Activated CD4-positive, alpha-beta T cell treated with anti-CD3 and anti-CD28 coated beads for 36 hours (primary cell): ENCODE measurements around the gene LRRC37B. TPM values are rescaled to one million over a fixed set of nuclear protein-coding genes. Genes with fewer than 3 reads are reported as not detected.
"Not testable (repeated sequence)": the region's sequence is repeated elsewhere in the genome, so short reads cannot be mapped to it uniquely, and the experiment has no call there.

ENCODE experiments used
- ATAC-seq: fragments of 200-7000 bp; cut with Tn5 transposase; one replicate; pipeline ENCODE4 v1.10.0; 2021; ENCODE audit warnings: mild to moderate bottlenecking, moderate library complexity
- CTCF ChIA-PET: fragments of 350-600 bp; sonication (Branson Sonifier 250); formaldehyde crosslinking; loops from one replicate; lab custom pipeline; 2021; ENCODE audit warnings: antibody characterized with exemption; lab: Charles Lee
- POLR2A ChIA-PET: fragments of 350-600 bp; sonication (Branson Sonifier 250); formaldehyde crosslinking; loops from one replicate; lab custom pipeline; 2021; ENCODE audit warnings: antibody characterized with exemption, inconsistent platforms; lab: Charles Lee
- DNase-seq: peaks from one replicate; pipeline ENCODE4 v3.0.0-alpha.2; 2020
- H3K27ac Mint-ChIP-seq: one replicate; pipeline ENCODE4 v1.8.0; 2021; ENCODE audit warnings: mixed read lengths
- H3K27me3 Mint-ChIP-seq: one replicate; pipeline ENCODE4 v1.8.0; 2021; ENCODE audit warnings: mixed read lengths
- H3K36me3 Mint-ChIP-seq: one replicate; pipeline ENCODE4 v1.8.0; 2021; ENCODE audit warnings: low read depth, mixed read lengths
- H3K4me1 Mint-ChIP-seq: one replicate; pipeline ENCODE4 v1.8.0; 2021; ENCODE audit warnings: mixed read lengths
- H3K4me3 Mint-ChIP-seq: one replicate; pipeline ENCODE4 v1.8.0; 2021; ENCODE audit warnings: mild to moderate bottlenecking, moderate library complexity, mixed read lengths
- H3K9me3 Mint-ChIP-seq: one replicate; pipeline ENCODE4 v1.8.0; 2021; ENCODE audit warnings: low read depth, mixed read lengths
- intact Hi-C, 2 experiments: fragments of 100-400 bp; cut with DNase I in 1 of 2; cut with micrococcal nuclease in 1 of 2; formaldehyde crosslinking; loops; one replicate each; pipeline versions ENCODE4 v1.14.2 to v1.15.1; 2022 to 2024; cut with DNase I, micrococcal nuclease
- total RNA-seq, 2 experiments: library from RNA; stranded (reverse); gene quantifications; one replicate each; pipeline ENCODE4 v1.2.3, GENCODE V29; 2021

LRRC37B gene
- total RNA-seq, 2 experiments from 2014 or later: 14.3 to 16.6 TPM

DNA sequence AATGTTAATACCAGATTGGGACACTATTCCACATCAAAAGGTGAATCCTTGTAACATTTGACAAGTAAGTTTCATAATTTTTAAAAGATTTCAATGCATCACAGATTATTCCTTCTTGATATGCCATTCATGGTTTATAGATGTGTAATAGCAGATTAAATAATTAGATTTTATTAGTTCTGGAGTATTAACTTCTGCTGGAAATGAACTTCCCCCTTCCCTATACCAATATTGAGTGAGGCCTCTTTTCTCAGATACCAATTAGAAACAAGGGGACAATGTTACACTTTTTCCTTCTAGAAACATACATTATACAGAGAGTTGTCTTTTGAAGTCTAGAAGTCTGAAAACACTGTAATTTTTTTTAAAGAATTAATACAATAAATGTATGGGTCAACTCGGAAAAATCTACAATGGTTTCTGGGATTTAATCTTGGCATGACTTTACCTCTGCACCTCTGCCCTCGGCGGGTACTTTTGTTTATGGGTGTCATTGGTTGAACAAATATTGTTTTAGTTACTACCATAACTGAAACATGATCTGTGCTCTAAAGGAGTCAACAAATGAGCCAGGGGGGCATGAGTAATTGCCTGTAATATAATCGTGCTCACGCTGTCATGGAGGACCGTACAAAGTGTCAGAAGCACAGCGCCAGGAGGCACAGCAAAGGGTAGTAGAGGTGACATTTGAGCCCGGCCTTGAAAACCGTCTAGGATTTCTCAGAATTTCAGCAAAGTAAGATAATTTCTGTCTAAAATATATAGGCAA lies 8.2 kb downstream of the LRRC37B start:
- intact Hi-C loops: no loop called here
- H3K9me3 Mint-ChIP-seq: no peaks in the 10 kb centered on the region
- CTCF ChIA-PET: interaction anchor here (0.6 kb wide), 1 partner anchor 123 kb away, joined by 3 read pairs; no protein-coding TSS in a partner anchor

DNA sequence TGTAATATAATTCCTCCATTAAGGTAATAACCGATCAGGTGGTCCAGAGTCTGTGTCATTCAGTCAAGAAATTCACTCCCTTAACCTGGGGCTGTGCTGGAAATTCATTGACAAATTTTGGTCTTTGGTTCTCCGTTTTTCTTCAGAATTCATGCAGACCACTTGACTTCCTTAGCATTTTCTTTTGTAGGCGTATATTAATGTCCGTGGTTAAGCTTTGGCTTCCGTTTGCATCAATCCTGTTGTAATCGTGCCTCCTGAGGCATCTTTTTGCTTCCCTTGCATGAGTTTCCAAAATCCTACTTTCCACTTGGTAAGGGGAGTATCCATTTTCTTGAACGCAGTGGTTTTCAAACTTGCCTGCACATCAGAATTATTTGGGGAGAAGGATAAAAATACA lies 9.0 kb downstream of the LRRC37B start:
- ChIA-PET CTCF (no interaction called here), POLR2A (no interaction called here)
- Mint-ChIP-seq H3K27ac (peak overlapping the region; percentile 44), H3K4me3 (no peak overlapping the region), H3K9me3 (no peaks in the 10 kb centered on the region), H3K4me1 (peaks cover 29% of the 10 kb centered on the region), H3K27me3 (no peaks in the 10 kb centered on the region), H3K36me3 (peaks cover 10% of the 10 kb centered on the region)
- intact Hi-C loops: no loop called here
- DNase-seq: no peak
- no peak for ATAC-seq

More for the DNA sequence above, 8.2 kb downstream of the LRRC37B start:
- Mint-ChIP-seq H3K4me3 (no peak overlapping the region), H3K4me1 (peaks cover 32% of the 10 kb centered on the region), H3K27ac (no peak overlapping the region), H3K36me3 (peaks cover 10% of the 10 kb centered on the region), H3K27me3 (no peaks in the 10 kb centered on the region)
- no peak for ATAC-seq
- no peak for DNase-seq
- POLR2A ChIA-PET: no interaction called here

DNA sequence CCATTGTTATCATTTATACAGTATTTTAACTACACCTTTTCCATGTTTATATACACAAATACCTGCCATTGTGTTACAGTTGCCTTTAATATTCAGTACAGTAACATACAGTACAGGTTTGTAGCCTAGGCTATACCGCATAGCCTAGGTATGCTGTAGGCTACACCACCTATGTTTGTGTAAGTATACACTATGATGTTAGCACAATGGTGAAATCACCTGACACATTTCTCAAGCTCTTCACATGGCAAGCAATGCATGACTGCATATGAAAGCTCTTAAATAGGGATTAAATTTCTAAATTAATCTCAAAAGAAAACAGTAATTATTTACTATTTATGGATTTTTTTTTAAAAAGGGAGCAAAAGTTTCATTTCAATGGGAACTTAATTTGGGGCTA lies 12.0 kb downstream of the LRRC37B start:
- Mint-ChIP-seq H3K4me3 (no peak overlapping the region), H3K9me3 (no peaks in the 10 kb centered on the region), H3K27me3 (no peaks in the 10 kb centered on the region), H3K4me1 (peaks cover 15% of the 10 kb centered on the region), H3K27ac (no peak overlapping the region), H3K36me3 (peaks cover 5% of the 10 kb centered on the region)
- no peak for DNase-seq
- ATAC-seq: no peak
- intact Hi-C loops: no loop called here
- CTCF ChIA-PET: interaction anchor here (0.7 to 0.9 kb wide), 2 partner anchors 12 to 152 kb away, joined by 3 to 4 read pairs; partner anchors contain the start of gene LRRC37B
- POLR2A ChIA-PET: no interaction called here

DNA sequence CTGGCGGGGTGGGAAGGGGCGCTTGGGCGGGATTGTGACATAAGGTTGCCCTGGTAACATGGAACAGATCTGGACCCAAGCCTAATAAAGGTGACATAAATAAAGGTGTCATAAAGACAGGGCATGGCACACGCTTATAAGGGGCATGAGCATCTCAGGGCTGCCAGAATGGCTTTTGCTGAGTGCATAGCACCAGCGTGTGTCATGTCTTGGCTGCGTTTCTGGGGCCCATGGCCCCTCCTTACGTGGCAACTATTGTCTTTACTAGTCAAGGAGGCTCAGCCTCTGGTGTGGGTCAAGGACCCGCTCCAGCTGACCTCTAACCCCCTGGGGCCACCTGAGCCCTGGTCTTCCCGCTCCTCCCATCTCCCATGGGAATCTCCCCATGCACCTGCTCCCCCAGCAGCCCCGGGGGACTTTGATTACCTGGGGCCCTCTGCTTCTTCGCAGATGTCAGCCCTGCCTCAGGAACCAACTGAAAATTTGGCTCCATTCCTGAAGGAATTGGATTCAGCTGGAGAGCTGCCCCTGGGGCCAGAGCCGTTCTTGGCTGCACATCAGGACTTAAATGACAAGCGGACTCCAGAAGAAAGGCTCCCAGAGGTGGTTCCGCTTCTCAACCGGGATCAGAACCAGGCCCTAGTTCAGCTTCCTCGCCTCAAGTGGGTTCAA lies 13.9 kb downstream of the LRRC37B start:
- no peaks in the 10 kb centered on the region for H3K9me3 Mint-ChIP-seq
- POLR2A ChIA-PET: no interaction called here
- DNase-seq (no peak), ATAC-seq (no peak)
- H3K27me3 Mint-ChIP-seq: no peaks in the 10 kb centered on the region
- peaks cover 5% of the 10 kb centered on the region for H3K36me3 Mint-ChIP-seq
- no peak overlapping the region for H3K27ac Mint-ChIP-seq
- peaks cover 8% of the 10 kb centered on the region for H3K4me1 Mint-ChIP-seq
- intact Hi-C loops: no loop called here
- H3K4me3 Mint-ChIP-seq: no peak overlapping the region
- CTCF ChIA-PET: interaction anchor here (1.4 to 1.8 kb wide), 2 partner anchors 14 to 117 kb away, joined by 4 to 5 read pairs; partner anchors contain the start of gene LRRC37B

DNA sequence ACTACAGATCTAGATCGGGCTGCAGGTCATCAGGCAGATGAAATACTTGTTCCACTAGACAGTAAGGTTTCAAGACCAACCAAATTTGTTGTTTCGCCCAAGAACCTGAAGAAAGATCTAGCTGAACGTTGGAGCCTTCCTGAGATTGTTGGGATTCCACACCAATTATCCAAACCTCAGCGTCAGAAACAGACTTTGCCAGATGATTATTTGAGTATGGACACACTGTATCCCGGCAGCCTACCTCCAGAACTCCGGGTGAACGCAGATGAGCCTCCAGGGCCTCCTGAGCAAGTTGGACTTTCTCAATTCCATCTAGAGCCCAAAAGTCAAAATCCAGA lies 14.4 kb downstream of the LRRC37B start:
- CTCF ChIA-PET: interaction anchor here (1.4 to 1.8 kb wide), 2 partner anchors 15 to 117 kb away, joined by 4 to 5 read pairs; partner anchors contain the start of gene LRRC37B
- H3K27ac Mint-ChIP-seq: no peak overlapping the region
- peaks cover 3% of the 10 kb centered on the region for H3K4me1 Mint-ChIP-seq
- H3K27me3 Mint-ChIP-seq: no peaks in the 10 kb centered on the region
- POLR2A ChIA-PET: no interaction called here
- H3K36me3 Mint-ChIP-seq: peaks cover 5% of the 10 kb centered on the region
- no peak for DNase-seq
- intact Hi-C loops: no loop called here
- no peak overlapping the region for H3K4me3 Mint-ChIP-seq
- no peak for ATAC-seq
- H3K9me3 Mint-ChIP-seq: no peaks in the 10 kb centered on the region

DNA sequence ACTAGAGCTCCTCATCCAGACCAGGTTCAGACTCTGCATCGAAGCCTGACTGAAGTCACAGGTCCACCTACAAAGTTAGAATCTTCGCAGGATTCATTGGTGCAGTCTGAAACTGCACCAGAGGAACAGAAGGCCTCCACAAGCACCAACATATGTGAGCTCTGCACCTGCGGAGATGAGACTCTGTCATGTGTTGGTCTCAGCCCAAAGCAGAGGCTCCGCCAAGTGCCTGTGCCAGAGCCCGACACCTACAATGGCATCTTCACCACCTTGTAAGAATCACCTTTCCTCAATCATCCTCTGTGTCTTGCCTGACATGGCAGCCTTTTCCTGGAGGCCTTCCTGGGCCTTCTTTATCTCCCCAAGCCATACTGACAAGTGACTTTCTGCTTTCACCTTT lies 15.4 kb downstream of the LRRC37B start:
- H3K4me1 Mint-ChIP-seq, ATAC-seq, DNase-seq, H3K27me3 Mint-ChIP-seq, intact Hi-C loops, CTCF ChIA-PET, H3K36me3 Mint-ChIP-seq, H3K4me3 Mint-ChIP-seq, POLR2A ChIA-PET, H3K27ac Mint-ChIP-seq, H3K9me3 Mint-ChIP-seq: not testable (repeated sequence)

DNA sequence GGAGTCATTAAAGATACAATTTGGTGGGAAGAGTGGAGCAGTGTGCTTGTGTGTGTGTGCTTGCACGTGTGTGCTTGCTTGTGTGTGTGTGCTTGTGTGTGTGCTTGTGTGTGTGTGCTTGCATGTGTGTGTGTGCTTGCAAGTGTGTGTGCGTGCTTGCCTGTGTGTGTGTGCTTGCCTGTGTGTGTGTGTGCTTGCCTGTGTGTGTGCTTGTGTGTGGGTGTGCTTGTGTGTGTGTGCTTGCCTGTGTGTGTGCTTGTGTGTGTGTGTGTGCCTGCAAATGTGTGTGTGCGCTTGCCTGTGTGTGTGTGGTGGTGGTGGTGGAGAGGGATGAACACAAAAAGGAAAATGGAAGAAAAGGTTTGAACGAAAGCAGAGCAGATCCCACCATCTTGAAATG lies 20.1 kb downstream of the LRRC37B start:
- H3K9me3 Mint-ChIP-seq, H3K27me3 Mint-ChIP-seq, H3K4me3 Mint-ChIP-seq, H3K4me1 Mint-ChIP-seq, DNase-seq, POLR2A ChIA-PET, CTCF ChIA-PET, intact Hi-C loops, H3K27ac Mint-ChIP-seq, ATAC-seq, H3K36me3 Mint-ChIP-seq: not testable (repeated sequence)

DNA sequence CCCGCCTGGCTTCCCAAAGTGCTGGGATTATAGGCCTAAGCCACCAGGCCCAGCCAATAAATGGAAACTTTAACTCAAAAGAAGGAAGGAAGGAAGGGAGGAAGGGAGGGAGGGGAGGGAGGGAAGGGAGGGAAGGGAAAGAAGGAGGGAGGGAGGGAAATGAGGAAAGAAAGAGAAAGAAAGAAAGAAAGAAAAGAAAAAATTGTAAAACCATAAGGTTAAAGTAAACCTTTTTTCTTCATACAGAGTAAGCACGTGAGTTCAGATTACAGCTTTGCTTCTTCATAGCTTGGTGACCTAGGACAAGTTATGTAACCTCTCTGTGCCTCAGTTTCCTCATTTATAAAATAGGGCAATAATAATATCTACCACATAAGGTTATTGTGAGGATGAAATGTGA lies 26.0 kb downstream of the LRRC37B start:
- DNase-seq (no peak), ATAC-seq (no peak)
- no peaks in the 10 kb centered on the region for H3K9me3 Mint-ChIP-seq
- H3K27me3 Mint-ChIP-seq: no peaks in the 10 kb centered on the region
- peaks cover 7% of the 10 kb centered on the region for H3K36me3 Mint-ChIP-seq
- H3K4me1 Mint-ChIP-seq: peaks cover 2% of the 10 kb centered on the region
- intact Hi-C loops: no loop called here
- no peak overlapping the region for H3K27ac Mint-ChIP-seq
- H3K4me3 Mint-ChIP-seq: no peak overlapping the region
- CTCF ChIA-PET: no interaction called here
- POLR2A ChIA-PET: no interaction called here

DNA sequence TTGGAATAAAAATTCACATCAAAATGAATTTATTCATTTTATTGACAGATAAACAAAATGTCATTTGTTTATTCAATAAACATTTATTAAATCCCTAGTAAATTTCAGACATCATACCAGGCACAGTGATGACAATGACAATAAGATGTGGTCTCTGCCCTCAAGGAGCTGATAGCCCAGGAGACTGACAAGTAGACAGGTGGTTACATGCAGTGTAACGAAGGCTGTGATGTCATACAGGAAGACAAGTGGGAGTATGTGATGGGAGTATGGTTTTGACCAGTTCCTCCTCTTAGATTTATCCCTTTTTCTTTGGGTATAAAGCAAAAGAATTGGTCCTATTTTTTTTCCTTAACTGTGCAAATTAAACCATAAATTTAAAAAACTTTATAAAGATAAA lies 26.6 kb downstream of the LRRC37B start:
- ATAC-seq: peak; percentile 44
- H3K4me1 Mint-ChIP-seq, H3K27me3 Mint-ChIP-seq, CTCF ChIA-PET, H3K9me3 Mint-ChIP-seq, H3K4me3 Mint-ChIP-seq, intact Hi-C loops, POLR2A ChIA-PET, H3K27ac Mint-ChIP-seq, DNase-seq, H3K36me3 Mint-ChIP-seq: not testable (repeated sequence)

DNA sequence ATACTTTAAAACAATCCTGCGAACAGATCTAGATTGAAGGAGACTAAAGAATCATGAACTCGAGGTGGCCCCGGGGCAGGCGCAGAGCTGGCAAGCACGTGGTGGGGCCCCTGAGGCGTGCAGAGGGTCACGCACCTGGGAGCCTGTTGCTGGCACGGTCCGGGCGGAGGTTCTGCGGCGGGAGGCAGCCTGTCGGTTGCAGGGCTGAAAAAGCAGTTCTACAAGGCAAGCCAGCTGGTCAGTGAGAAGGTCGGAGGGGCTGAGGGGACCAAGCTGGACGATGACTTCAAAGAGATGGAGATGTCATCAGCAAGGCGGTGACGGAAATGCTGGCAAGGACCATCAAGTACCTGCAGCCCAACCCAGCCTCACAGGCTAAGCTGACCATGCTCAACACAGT lies 33.1 kb downstream of the LRRC37B start:
- H3K4me3 Mint-ChIP-seq, intact Hi-C loops, H3K27ac Mint-ChIP-seq, POLR2A ChIA-PET, ATAC-seq, DNase-seq, H3K27me3 Mint-ChIP-seq, H3K4me1 Mint-ChIP-seq, CTCF ChIA-PET, H3K9me3 Mint-ChIP-seq: not testable (repeated sequence)
- H3K36me3 Mint-ChIP-seq: peaks cover 14% of the 10 kb centered on the region

DNA sequence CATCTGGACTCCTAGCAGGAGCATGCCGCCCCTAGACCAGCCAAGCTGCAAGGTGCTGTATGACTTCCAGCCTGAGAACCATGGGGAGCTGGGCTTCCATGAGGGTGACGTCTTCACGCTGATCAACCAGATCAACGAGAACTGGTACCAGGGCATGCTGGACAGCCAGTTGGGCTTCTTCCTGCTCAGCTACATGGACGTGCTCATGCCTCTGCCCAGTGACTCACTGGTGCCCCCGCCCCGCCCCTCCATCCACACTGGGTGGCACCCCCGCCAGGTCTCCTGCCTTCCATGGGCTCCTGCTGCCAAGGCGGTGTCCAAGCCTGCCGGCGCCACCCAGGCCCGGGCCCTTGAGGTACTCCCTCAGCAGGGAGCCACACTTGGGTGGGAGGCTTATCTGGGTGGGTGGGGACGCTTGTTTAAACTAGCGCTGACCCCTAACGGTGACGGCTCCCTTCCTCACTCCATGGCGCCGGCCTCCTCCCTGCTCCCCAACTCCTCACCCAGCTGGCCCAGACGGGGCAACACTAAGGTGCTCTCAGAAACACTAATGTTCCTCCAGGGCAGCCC lies 34.2 kb downstream of the LRRC37B start:
- POLR2A ChIA-PET, H3K4me1 Mint-ChIP-seq, DNase-seq, H3K27me3 Mint-ChIP-seq, H3K27ac Mint-ChIP-seq, ATAC-seq, H3K4me3 Mint-ChIP-seq, intact Hi-C loops, H3K9me3 Mint-ChIP-seq, CTCF ChIA-PET: not testable (repeated sequence)
- peaks cover 10% of the 10 kb centered on the region for H3K36me3 Mint-ChIP-seq
